Measurements from ENCODE around the gene SORCS2. TPM values are rescaled to one million over a fixed set of nuclear protein-coding genes. Genes with fewer than 3 reads are reported as not detected.

Gene SORCS2
- polyA plus RNA-seq, 3 donors, result 0.46 to 0.55 TPM; not detected in 1

- H3K36me3 Mint-ChIP-seq, result no peaks in the 10 kb centered on the region
- H3K36me3 ChIP-seq (replicated peaks in 1 of 2; ENCODE audit: control insufficient read depth in 1 of 2, insufficient read depth in 2 of 2, low read length in 2 of 2), result no peaks in the 10 kb centered on the region
- H2AFZ ChIP-seq (ENCODE audit: insufficient read depth, low read depth, low read length, poor library complexity, severe bottlenecking), result no peak overlapping the region
- no peaks in the 10 kb centered on the region for H3K79me2 ChIP-seq (ENCODE audit: insufficient read depth, low read length)
- WGBS (ENCODE audit: insufficient coverage), result 48% methylated on average over 2 of the region's 5 CpGs
- H3K4me1 Mint-ChIP-seq, result no peaks in the 10 kb centered on the region
- H3K4me1 ChIP-seq (ENCODE audit: control insufficient read depth in 1 of 2, insufficient read depth in 2 of 2, low read length in 2 of 2), result no peaks in the 10 kb centered on the region
- H3K9me3 ChIP-seq (replicated peaks in 1 of 2; ENCODE audit: control insufficient read depth in 1 of 2, insufficient read depth in 1 of 2, low read length in 2 of 2), result no peaks in the 10 kb centered on the region
- H3K9me3 Mint-ChIP-seq, result peaks cover 0 to 2% (median 0%) of the 10 kb centered on the region in 7 donors
- no peak overlapping the region for H3K27ac ChIP-seq (ENCODE audit: low read depth in 1 of 2, low read length in 2 of 2)
- no peak overlapping the region for H3K4me2 ChIP-seq (replicated peaks; ENCODE audit: extremely low read depth, low read length, poor library complexity, severe bottlenecking)
- no peaks in the 10 kb centered on the region for H4K20me1 ChIP-seq (ENCODE audit: insufficient read depth, low read length)
- H3K27ac Mint-ChIP-seq, result no peak overlapping the region
- no peak for TF ChIP-seq CTCF (IDR thresholded peaks at IDR 0.05)
- peaks cover 3 to 7% (median 3%) of the 10 kb centered on the region in 3 donors for H3K27me3 Mint-ChIP-seq (ENCODE audit: low read depth in 3 of 3)
- no peak overlapping the region for H3K4me3 Mint-ChIP-seq
- no peaks in the 10 kb centered on the region for H3K27me3 ChIP-seq (ENCODE audit: control insufficient read depth in 2 of 2, insufficient read depth in 2 of 2, low read length in 2 of 2)
- DNase-seq, result no peak
- H3K4me3 ChIP-seq (replicated peaks in 1 of 3; ENCODE audit: low read depth in 2 of 3, low read length in 3 of 3), result no peak overlapping the region
- H3K9ac ChIP-seq (ENCODE audit: insufficient read depth, low read length, poor library complexity, severe bottlenecking), result no peak overlapping the region
- intact Hi-C loops (cut with micrococcal nuclease), result no loop called here
These were observed 162.6 kb downstream of the SORCS2 start for GRCh38 chr4:7354927-7355326.

GRCh38 chr4:7355795-7356194 is 163.5 kb downstream of the SORCS2 start:
- no peaks in the 10 kb centered on the region for H3K79me2 ChIP-seq (ENCODE audit: insufficient read depth, low read length)
- H3K4me2 ChIP-seq (replicated peaks; ENCODE audit: extremely low read depth, low read length, poor library complexity, severe bottlenecking), result no peak overlapping the region
- intact Hi-C loops (cut with micrococcal nuclease), result no loop called here
- H3K27ac ChIP-seq (ENCODE audit: low read depth in 1 of 2, low read length in 2 of 2), result no peak overlapping the region
- DNase-seq, result no peak
- H3K27me3 ChIP-seq (ENCODE audit: control insufficient read depth in 2 of 2, insufficient read depth in 2 of 2, low read length in 2 of 2), result no peaks in the 10 kb centered on the region
- no peaks in the 10 kb centered on the region for H4K20me1 ChIP-seq (ENCODE audit: insufficient read depth, low read length)
- no peaks in the 10 kb centered on the region for H3K4me1 Mint-ChIP-seq
- WGBS (ENCODE audit: insufficient coverage), result 76% methylated on average over 3 of the region's 3 CpGs
- TF ChIP-seq CTCF (IDR thresholded peaks at IDR 0.05), result no peak
- H3K9me3 Mint-ChIP-seq, result peaks cover 0 to 2% (median 0%) of the 10 kb centered on the region in 7 donors
- no peaks in the 10 kb centered on the region for H3K9me3 ChIP-seq (replicated peaks in 1 of 2; ENCODE audit: control insufficient read depth in 1 of 2, insufficient read depth in 1 of 2, low read length in 2 of 2)
- H3K27me3 Mint-ChIP-seq (ENCODE audit: low read depth in 3 of 3), result peaks cover 3 to 7% (median 7%) of the 10 kb centered on the region in 3 donors
- H3K9ac ChIP-seq (ENCODE audit: insufficient read depth, low read length, poor library complexity, severe bottlenecking), result no peak overlapping the region
- no peak overlapping the region for H2AFZ ChIP-seq (ENCODE audit: insufficient read depth, low read depth, low read length, poor library complexity, severe bottlenecking)
- no peaks in the 10 kb centered on the region for H3K36me3 Mint-ChIP-seq
- H3K27ac Mint-ChIP-seq, result no peak overlapping the region
- no peak overlapping the region for H3K4me3 Mint-ChIP-seq
- no peaks in the 10 kb centered on the region for H3K36me3 ChIP-seq (replicated peaks in 1 of 2; ENCODE audit: control insufficient read depth in 1 of 2, insufficient read depth in 2 of 2, low read length in 2 of 2)
- H3K4me1 ChIP-seq (ENCODE audit: control insufficient read depth in 1 of 2, insufficient read depth in 2 of 2, low read length in 2 of 2), result no peaks in the 10 kb centered on the region
- H3K4me3 ChIP-seq (replicated peaks in 1 of 3; ENCODE audit: low read depth in 2 of 3, low read length in 3 of 3), result no peak overlapping the region

Data from CD14-positive monocyte (primary cell).